Stimulated activated CD4-positive, alpha-beta T cell treated with anti-CD3 and anti-CD28 coated beads, TNF-alpha, amount 100 ng/mL, for 48 hours (primary cell): ENCODE data around the gene MICALL2.

ENCODE experiments used
- DNase-seq, 3 donors: peaks; one replicate each; pipeline ENCODE4 v3.0.0-alpha.2; 2020; ENCODE audit warnings: low read depth in 3 of 3

MICALL2 gene

GRCh38 chr7:1493129-1493528 lies 33.9 kb upstream of the MICALL2 start:
- no peak for DNase-seq

- DNase-seq: no peak
These were observed 33.4 kb upstream of the MICALL2 start for GRCh38 chr7:1492640-1493039.

DNA sequence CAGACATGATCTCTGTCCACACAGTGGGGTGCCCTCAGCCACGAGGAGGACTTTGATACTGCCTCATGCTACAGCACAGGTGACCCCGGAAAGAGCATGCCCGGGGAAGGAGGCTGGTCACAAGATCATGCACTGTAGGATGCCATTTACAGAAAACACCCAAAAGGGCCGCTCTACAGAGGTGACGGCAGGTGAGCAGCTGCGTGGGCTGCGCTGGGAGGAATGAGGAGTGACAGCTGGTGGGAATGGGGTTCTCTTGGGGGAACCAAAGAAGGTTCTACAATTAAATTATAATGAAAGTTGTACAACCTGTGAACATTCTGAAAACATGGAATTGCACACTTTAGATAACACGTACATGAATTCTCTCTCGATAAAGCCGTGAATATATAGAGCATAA lies 33.0 kb upstream of the MICALL2 start:
- no peak for DNase-seq

DNA sequence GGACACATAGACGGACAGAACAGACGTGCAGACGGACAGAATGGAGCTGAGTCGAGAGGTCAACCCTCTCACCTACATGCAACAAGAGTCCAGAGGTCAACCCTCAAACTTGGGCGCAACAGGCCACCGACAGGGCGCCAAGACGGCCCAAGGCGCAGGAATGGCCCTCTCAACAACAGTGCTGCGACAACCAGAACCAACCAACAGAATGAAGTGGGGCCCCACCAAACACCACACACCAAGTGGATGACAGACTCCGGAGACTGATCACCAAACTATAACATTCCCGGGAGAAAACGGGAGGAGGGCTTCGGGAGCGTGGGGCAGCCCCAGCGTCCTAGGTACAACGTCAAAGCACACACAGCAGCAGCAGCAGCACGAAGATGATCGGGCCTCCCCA lies 31.6 kb upstream of the MICALL2 start:
- DNase-seq: no peak

DNA sequence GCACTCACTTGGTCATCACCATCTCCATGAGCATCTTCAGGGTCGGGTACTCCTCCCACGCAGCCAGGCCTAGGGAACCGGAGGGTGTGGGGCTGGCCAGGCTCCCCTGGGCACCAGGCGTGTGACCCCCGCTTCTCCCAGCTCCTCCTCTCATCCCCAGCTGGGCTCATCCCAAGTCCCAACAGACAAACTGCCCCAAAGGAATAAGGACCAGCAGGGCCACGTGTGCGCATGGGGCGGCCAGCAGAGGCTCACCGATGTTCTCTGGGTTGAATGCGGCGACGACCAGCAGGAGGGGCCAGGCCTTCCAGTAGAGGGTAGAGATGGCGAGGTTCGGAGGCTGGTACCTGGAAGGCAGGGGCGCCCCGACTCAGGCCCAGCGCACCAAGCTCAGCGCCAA lies 30.1 kb upstream of the MICALL2 start:
- DNase-seq: no peak

GRCh38 chr7:1488016-1488415 lies 28.7 kb upstream of the MICALL2 start:
- no peak for DNase-seq

DNA sequence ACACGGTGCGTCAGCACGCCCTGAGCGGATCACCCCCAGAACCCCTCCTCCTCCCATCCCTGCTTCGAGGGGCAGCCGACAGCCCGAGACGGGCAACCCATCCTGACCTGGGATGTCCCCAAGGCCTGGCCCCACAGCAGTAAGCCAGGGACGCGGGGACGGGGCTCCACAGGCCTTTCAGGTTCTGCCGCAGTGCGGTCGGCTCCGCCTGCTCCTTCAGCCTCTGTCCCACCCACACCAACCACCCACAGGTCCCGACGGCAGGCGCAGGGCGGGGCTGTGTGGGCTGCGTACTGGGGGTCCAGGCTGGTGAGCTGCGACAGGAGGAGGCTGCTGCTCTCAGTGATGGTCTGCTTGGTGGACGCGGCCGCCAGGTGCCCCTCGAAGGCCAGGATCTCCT lies 28.2 kb upstream of the MICALL2 start:
- DNase-seq: no peak

GRCh38 chr7:1486571-1486970 lies 27.3 kb upstream of the MICALL2 start:
- DNase-seq: no peak

DNA sequence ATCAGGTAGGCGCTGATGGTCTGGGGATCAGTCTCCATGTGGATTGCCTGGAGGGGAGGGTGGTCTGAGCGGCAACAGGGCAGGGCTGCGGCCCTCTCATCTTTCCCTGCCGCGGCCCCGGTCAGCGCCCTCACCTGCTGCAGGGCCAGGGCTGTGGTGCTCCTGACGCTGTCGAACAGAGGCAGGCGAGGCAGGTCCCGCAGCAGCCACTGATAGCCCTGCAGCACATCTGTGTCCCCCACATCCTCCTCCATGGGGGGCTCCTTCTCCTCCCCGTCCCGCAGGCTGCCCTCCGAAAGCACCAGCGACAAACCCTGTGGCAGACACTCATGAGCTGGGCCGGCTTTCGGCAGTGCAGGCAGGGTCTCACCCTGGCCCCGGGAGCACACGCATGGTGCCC lies 25.9 kb upstream of the MICALL2 start:
- no peak for DNase-seq

- no peak for DNase-seq
These were observed 25.3 kb upstream of the MICALL2 start for GRCh38 chr7:1484569-1484968.

- DNase-seq: no peak
These were observed 24.6 kb upstream of the MICALL2 start for GRCh38 chr7:1483536-1484505.

DNA sequence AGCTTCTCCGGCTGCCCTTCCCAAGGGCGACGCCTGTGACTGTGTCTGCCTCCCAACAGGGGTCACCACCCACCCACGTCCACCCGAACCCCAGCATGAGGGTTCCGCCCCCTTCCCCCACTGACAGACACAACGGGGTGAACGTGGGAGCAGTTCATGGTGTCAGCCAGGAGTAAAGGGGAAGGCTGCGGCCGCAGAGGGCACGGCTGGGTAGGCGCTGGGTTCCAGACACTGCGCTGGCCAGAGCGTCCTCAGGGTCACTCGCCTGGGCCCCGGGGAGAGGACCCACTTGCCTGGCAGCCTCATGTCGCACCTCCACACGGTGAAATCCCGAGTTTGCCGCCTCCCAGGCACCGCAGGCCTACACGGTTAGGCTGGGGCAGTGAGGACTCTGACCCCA lies 23.8 kb upstream of the MICALL2 start:
- no peak for DNase-seq

DNA sequence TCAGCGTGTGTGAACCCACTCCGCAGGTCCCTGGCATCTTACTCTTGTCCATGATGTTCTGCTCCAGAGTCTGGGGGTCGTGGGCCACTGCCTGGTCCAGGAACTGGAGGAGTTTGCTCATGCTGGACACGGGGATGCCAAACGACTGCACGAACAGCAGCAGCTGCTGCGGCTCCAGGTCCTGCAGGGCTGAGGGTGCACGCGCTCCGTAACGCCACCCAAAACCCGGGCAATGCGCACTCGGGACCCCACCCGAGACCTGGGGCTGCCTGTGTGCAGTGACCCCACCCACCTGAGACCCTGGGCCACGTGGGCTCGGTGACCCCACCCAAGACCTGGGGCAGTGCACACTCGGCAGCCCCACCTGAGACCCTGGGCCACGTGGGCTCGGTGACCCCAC lies 22.0 kb upstream of the MICALL2 start:
- no peak for DNase-seq

GRCh38 chr7:1480670-1481069 lies 21.4 kb upstream of the MICALL2 start:
- no peak for DNase-seq

DNA sequence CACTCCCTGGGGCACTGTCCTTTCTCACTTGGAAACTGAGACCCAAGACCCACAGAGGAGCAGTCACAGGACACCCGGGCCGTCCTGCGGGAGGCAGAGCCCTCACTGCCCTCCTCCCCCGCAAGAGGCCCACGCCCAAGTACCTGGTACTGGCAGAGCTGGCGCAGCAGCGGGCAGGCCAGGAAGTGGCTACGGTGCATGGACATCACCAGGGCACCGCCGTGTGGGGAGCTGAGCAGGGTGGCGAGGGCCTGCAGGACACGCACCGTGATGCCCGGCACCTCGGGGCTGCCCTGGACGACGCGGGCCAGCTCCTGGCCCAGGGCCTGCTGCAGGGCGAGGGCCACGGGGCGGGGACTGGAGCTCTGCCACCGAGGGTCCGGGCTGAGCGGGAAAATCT lies 20.0 kb upstream of the MICALL2 start:
- no peak for DNase-seq

DNA sequence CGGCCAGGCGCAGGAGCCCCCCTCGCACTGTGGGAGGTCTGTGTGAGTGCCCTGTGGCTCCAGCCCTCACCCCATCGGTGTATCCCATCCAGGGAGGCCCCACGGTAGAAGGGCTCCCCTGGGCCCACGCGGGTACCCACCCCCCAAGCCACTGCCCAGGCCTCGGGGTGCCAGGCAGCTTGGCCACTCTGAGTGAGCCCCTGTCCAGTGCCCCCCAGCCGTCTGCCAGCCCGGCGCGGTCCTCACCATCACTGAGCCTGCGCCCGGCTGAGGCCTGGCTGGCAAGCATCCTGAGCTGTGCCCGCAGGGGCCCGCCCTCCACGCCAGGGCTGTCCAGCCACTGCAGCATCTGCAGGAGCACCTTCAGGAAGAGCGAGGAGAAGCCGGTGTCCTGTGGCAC lies 19.2 kb upstream of the MICALL2 start:
- DNase-seq: no peak

DNA sequence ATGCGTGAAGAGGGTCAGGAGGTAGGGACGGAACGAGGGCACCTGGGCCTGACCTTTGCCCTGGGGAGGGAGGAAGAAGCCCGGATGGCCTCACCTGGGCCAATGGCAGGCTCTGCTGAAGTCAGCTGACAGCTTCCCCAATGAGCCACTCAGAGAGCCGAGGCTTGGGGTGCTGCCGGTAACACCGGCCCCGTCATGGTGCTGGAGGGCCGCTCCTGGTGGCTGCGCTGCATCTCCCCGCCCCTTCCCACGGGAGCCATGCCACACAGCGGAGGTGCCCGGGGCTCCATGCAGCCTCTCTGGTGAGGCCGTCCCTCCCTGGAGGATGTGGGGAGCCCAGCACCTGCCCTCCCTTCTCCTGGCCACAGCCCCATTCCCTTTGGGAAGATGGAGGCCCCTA lies 17.6 kb upstream of the MICALL2 start:
- no peak for DNase-seq

DNA sequence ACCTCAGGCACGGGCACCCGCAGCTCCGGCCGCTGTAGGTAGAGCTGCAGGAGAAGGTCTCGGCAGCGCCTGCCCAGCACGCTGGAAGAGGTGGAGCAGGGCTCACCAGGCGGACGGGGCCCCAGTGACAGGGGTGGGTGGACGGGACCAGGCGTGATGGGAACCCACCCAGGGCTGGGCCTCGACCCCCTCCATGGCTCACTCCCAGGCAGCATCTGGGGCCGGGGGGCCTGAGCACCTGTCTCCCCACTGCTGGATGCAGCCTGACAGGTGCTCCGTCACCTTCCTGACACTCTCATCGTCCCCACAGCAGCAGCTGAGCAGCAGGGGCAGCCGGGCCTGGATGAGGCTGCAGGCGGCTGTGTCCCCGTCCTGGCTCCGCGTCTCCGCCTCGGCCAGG lies 16.7 kb upstream of the MICALL2 start:
- DNase-seq: no peak

- DNase-seq: no peak
These were observed 16.1 kb upstream of the MICALL2 start for GRCh38 chr7:1475393-1475792.

DNA sequence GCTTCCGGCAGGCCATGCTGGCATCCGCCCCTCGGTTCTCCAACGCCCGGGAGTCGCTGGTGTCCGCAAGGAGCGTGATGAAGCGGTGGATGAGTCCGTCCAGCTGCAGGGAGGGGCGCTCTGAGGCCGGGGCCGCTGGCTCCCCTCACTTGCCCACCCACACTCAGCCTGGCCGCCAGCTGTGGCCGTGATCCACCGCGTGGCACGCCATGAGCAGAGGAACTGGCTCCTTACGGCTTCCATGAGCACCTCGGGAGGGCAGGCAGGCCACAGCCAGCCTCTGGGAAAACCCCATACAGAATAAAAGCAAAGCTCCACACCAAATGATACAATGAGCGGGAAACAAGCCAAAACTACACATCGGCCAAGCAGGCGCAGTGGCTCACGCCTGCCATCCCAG lies 15.5 kb upstream of the MICALL2 start:
- DNase-seq: no peak

GRCh38 chr7:1473864-1474512 lies 14.7 kb upstream of the MICALL2 start:
- DNase-seq: peak; percentile 75 to 79 (median 75)

DNA sequence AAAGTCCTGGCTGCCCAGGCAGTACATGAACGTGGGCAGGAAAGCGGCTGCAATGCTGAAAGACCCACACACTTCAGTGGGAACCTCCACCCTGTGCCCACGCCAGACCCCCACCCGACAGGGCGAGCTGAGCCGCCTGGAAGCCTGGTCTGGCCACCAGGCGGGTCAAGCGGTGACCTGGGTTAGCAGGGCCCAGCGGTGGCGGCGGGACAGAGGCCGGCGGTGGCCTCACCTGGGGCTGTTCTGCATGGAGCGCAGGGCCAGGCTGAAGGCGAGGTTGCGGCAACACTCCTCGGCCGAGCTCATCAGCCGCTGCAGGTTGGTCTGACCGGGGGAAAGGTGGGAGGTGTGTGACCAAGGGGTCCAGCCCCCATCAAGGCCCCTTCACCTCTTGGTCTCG lies 11.6 kb upstream of the MICALL2 start:
- no peak for DNase-seq

DNA sequence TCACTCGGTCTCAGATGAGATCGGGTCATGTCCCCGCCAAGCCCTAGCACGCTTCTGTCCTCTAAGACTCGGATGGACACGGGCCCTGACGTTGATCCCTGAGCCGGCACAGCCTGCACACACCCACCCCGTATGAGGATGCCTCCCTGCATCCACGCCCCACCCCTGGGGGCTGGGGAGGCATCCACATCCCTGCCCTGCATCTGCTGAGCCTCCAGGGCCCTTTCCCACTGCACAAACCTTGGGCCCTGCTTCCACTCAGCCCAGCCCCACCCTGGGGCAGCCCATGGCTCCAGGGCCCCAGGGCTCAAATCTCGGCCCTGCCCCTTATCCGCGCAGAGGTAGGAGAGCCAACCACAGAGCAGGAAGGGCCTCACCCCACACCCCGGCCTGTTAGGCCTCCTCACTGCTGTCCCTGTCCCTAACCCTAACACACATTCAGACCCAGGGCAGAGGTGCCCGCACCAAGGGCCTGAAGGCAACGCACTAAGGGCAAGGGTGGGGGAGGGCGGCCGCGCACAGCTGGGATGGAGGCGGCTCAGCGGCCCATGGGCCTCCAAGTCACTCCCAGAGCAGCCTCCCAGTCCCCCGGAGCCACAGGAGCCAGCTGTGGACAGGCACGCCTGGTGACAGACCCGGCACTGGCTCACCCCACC lies 9.5 kb upstream of the MICALL2 start:
- DNase-seq: no peak
